ENCODE data around the gene MC4R.

MC4R gene

DNA sequence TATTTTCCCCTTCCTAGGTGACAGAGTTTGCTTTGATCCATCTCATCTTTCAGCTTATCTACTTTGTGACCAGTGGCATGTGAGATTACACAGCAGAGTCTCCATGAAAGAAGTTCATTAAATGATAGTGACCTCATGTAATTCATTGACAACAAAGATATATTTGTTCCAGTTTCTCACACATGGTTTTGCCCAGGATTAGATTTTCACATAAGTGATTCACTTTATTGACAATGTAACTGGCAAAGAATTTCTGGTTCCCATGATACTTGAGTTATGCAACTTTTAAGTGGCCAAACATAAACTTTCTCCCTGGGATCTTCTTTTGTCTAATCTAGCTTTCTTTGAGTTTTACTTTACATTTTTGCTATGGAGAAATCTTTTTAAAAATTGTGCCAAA lies 50.0 kb downstream of the MC4R start:
- no peak for DNase-seq

All from NCI-H748 treated with DMSO at 0.1 percent for 48 hours (cell line).